Rectal smooth muscle tissue (tissue), 1 donor: ENCODE results near the gene UAP1L1.

Experiments
- H3K27ac ChIP-seq: one replicate; pipeline ENCODE4 v1.7.0; 2013; ENCODE audit warnings: low read depth, low read length, inconsistent platforms
- H3K27me3 ChIP-seq: one replicate; pipeline ENCODE4 v1.7.0; 2013; ENCODE audit warnings: low read length; ENCODE audit not compliant: control insufficient read depth, insufficient read depth
- H3K36me3 ChIP-seq: one replicate; pipeline ENCODE4 v1.7.0; 2013; ENCODE audit warnings: low read length; ENCODE audit not compliant: control insufficient read depth, insufficient read depth
- H3K4me1 ChIP-seq: one replicate; pipeline ENCODE4 v1.7.0; 2013; ENCODE audit warnings: low read length; ENCODE audit not compliant: control insufficient read depth, insufficient read depth
- H3K4me3 ChIP-seq: one replicate; pipeline ENCODE4 v1.7.0; 2013; ENCODE audit warnings: low read length
- H3K9ac ChIP-seq: one replicate; pipeline ENCODE4 v1.7.0; 2013; ENCODE audit warnings: low read length

Gene UAP1L1

GRCh38 chr9:137066096-137066861 is 11.0 kb upstream of the UAP1L1 start:
- Histone ChIP-seq H3K27ac (no peak overlapping the region), H3K27me3 (peaks cover 14% of the 10 kb centered on the region), H3K36me3 (no peaks in the 10 kb centered on the region), H3K4me1 (no peaks in the 10 kb centered on the region), H3K9ac (no peak overlapping the region), H3K4me3 (no peak overlapping the region)

- H3K4me3 ChIP-seq = no peak overlapping the region
- no peak overlapping the region for H3K9ac ChIP-seq
- no peaks in the 10 kb centered on the region for H3K36me3 ChIP-seq
- peaks cover 14% of the 10 kb centered on the region for H3K27me3 ChIP-seq
- H3K27ac ChIP-seq = no peak overlapping the region
- H3K4me1 ChIP-seq = no peaks in the 10 kb centered on the region
Measured at GRCh38 chr9:137067860-137068538, 9.3 kb upstream of the UAP1L1 start.

- Histone ChIP-seq H3K9ac (no peak overlapping the region), H3K27ac (no peak overlapping the region)
Measured at GRCh38 chr9:137068539-137069507, 8.5 kb upstream of the UAP1L1 start.

GRCh38 chr9:137069508-137070091 is 7.7 kb upstream of the UAP1L1 start:
- H3K36me3 ChIP-seq = no peaks in the 10 kb centered on the region
- H3K4me3 ChIP-seq = no peak overlapping the region
- H3K4me1 ChIP-seq = no peaks in the 10 kb centered on the region
- no peak overlapping the region for H3K27ac ChIP-seq
- no peak overlapping the region for H3K9ac ChIP-seq
- peaks cover 14% of the 10 kb centered on the region for H3K27me3 ChIP-seq

More at GRCh38 chr9:137068539-137069507, 8.5 kb upstream of the UAP1L1 start:
- no peak overlapping the region for H3K4me3 ChIP-seq
- H3K27me3 ChIP-seq = peaks cover 14% of the 10 kb centered on the region
- H3K36me3 ChIP-seq = no peaks in the 10 kb centered on the region
- H3K4me1 ChIP-seq = no peaks in the 10 kb centered on the region

- H3K4me1 ChIP-seq = no peaks in the 10 kb centered on the region
- H3K9ac ChIP-seq = no peak within 1 kb of the TSS
- no peaks in the 10 kb centered on the region for H3K36me3 ChIP-seq
- peak within 1 kb of the TSS; percentile 37 for H3K4me3 ChIP-seq
- H3K27me3 ChIP-seq = peaks cover 14% of the 10 kb centered on the region
- H3K27ac ChIP-seq = no peak within 1 kb of the TSS
Measured at GRCh38 chr9:137070201-137070905, 7.0 kb upstream of the UAP1L1 start, which contains the start of gene SAPCD2. SAPCD2 (minus strand) TSS chr9:137070557; CDS start chr9:137070460, 97 bp downstream.

- Histone ChIP-seq H3K27ac (no peak overlapping the region), H3K4me1 (no peaks in the 10 kb centered on the region), H3K27me3 (peaks cover 14% of the 10 kb centered on the region), H3K4me3 (peak overlapping the region; percentile 37), H3K36me3 (no peaks in the 10 kb centered on the region), H3K9ac (no peak overlapping the region)
Measured at GRCh38 chr9:137070906-137071275, 6.4 kb upstream of the UAP1L1 start.

GRCh38 chr9:137071282-137071681 is 6.0 kb upstream of the UAP1L1 start:
- Histone ChIP-seq H3K4me1 (no peaks in the 10 kb centered on the region), H3K27ac (no peak overlapping the region), H3K27me3 (peaks cover 14% of the 10 kb centered on the region), H3K36me3 (no peaks in the 10 kb centered on the region), H3K9ac (no peak overlapping the region), H3K4me3 (no peak overlapping the region)

- H3K27ac ChIP-seq = no peak overlapping the region
- no peak overlapping the region for H3K9ac ChIP-seq
- no peaks in the 10 kb centered on the region for H3K4me1 ChIP-seq
- no peak overlapping the region for H3K4me3 ChIP-seq
- H3K36me3 ChIP-seq = no peaks in the 10 kb centered on the region
- H3K27me3 ChIP-seq = peaks cover 7% of the 10 kb centered on the region
Measured at GRCh38 chr9:137073992-137074399, 3.3 kb upstream of the UAP1L1 start.

GRCh38 chr9:137074657-137075274 is 2.6 kb upstream of the UAP1L1 start:
- Histone ChIP-seq H3K4me1 (no peaks in the 10 kb centered on the region), H3K9ac (no peak overlapping the region), H3K27me3 (no peaks in the 10 kb centered on the region), H3K4me3 (no peak overlapping the region), H3K27ac (no peak overlapping the region), H3K36me3 (no peaks in the 10 kb centered on the region)

- Histone ChIP-seq H3K4me3 (no peak overlapping the region), H3K27me3 (no peaks in the 10 kb centered on the region), H3K9ac (no peak overlapping the region), H3K4me1 (no peaks in the 10 kb centered on the region), H3K36me3 (no peaks in the 10 kb centered on the region), H3K27ac (no peak overlapping the region)
Measured at GRCh38 chr9:137075275-137075775, 2.0 kb upstream of the UAP1L1 start.

- no peak overlapping the region for H3K27ac ChIP-seq
- H3K36me3 ChIP-seq = no peaks in the 10 kb centered on the region
- no peaks in the 10 kb centered on the region for H3K4me1 ChIP-seq
- peak overlapping the region; percentile 44 for H3K4me3 ChIP-seq
- H3K9ac ChIP-seq = no peak overlapping the region
- H3K27me3 ChIP-seq = no peaks in the 10 kb centered on the region
Measured at GRCh38 chr9:137076636-137077009, 694 bp upstream of the UAP1L1 start.
